ENCODE results near the gene MSRB2.
"Not testable (repeated sequence)": the region's sequence is repeated elsewhere in the genome, so short reads cannot be mapped to it uniquely, and the experiment has no call there.

The MSRB2 gene

DNA sequence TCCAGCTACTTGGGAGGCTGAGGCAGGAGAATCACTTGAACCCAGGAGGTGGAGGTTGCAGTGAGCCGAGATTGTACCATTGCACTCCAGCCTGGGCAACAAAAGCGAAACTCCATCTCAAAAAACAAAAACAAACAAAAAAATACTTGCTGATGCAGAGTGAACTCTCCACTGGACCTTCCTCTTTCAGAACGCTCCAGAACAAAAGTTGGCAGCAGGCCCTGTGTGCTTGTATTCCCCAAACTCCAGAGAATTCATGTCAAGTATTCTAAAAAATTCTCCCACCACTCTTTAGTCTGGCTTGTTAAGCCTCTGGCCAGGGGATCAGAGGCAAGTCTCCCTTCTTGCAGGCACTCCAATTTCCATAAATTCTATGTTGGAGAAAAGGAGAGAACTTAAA lies 22.8 kb upstream of the MSRB2 start:
- not testable (repeated sequence) for H3K9me3 ChIP-seq (ENCODE audit: control insufficient read depth, low read length); DNase-seq (ENCODE audit: low read depth); H3K9ac ChIP-seq (ENCODE audit: low read length); H3K4me3 ChIP-seq (ENCODE audit: low read length); H3K36me3 ChIP-seq (ENCODE audit: control insufficient read depth, insufficient read depth, low read length, severe bottlenecking); H3K4me1 ChIP-seq (ENCODE audit: control insufficient read depth, insufficient read depth, low read length)
- peaks cover 11% of the 10 kb centered on the region for H3K27me3 ChIP-seq (replicated peaks; ENCODE audit: control insufficient read depth, insufficient read depth, low read length)

DNA sequence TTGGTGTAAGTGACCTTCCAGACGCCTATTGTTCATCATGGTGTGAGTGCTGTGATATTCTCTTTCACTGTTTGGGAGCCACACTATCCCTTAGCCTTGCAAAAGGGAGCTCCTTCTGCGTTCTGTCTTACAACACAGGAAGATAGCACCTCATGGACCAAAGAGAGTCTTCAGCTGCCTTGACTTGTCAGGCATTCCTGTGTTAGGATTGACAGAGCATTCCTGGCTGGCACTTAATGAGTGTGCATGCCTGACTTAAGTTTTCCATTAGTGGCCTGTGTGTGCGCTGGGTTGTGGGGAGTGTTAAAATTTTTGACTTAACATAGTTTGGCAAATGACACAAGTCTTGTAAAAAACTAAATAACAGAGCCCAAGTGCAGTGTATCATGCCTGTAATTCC lies 21.9 kb upstream of the MSRB2 start:
- H3K4me1 ChIP-seq (ENCODE audit: control insufficient read depth, insufficient read depth, low read length): no peaks in the 10 kb centered on the region
- H3K9ac ChIP-seq (ENCODE audit: low read length): no peak overlapping the region
- H3K36me3 ChIP-seq (ENCODE audit: control insufficient read depth, insufficient read depth, low read length, severe bottlenecking): no peaks in the 10 kb centered on the region
- no peaks in the 10 kb centered on the region for H3K9me3 ChIP-seq (ENCODE audit: control insufficient read depth, low read length)
- peaks cover 11% of the 10 kb centered on the region for H3K27me3 ChIP-seq (replicated peaks; ENCODE audit: control insufficient read depth, insufficient read depth, low read length)
- H3K4me3 ChIP-seq (ENCODE audit: low read length): no peak overlapping the region
- DNase-seq (ENCODE audit: low read depth): no peak

DNA sequence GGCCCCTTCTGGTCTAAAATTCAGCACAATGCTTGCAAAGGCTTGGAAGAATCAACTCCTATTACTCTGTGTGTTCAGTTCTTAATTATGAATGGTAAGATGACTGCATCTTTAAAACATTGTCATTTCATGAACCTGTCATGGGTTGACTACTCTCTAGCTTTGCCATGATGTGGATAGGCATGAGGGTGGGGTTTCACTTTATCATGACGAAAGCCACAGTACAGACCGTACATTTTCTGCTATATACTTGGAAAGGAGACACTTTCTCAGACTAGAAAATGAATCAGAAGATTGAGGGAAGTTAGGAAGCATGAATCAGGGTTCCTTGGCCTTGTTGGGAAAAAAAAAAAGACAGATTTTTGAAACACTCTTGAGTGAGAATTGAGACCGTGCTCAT lies 19.7 kb upstream of the MSRB2 start:
- peaks cover 20% of the 10 kb centered on the region for H3K27me3 ChIP-seq (replicated peaks; ENCODE audit: control insufficient read depth, insufficient read depth, low read length)
- H3K9me3 ChIP-seq (ENCODE audit: control insufficient read depth, low read length): no peaks in the 10 kb centered on the region
- H3K4me1 ChIP-seq (ENCODE audit: control insufficient read depth, insufficient read depth, low read length): no peaks in the 10 kb centered on the region
- no peak overlapping the region for H3K4me3 ChIP-seq (ENCODE audit: low read length)
- no peak for DNase-seq (ENCODE audit: low read depth)
- H3K9ac ChIP-seq (ENCODE audit: low read length): no peak overlapping the region
- no peaks in the 10 kb centered on the region for H3K36me3 ChIP-seq (ENCODE audit: control insufficient read depth, insufficient read depth, low read length, severe bottlenecking)

DNA sequence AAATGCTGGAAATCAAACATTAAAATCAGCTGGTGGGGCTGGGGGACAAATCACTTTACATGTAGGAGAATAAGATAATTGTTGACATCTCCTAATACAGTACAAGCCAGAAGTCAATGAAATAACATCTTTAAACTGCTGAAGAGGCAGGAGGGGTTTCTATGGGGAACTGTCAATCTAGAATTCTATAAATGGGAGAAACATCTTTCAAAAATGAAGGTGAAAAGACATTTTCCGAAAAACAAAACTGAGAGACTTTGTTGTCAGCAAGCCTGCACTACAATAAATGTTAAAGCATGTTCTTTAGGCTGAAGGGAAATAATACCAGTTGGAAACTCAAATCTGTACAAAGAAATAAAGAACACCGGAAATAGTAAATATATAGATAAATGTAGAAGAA lies 17.3 kb upstream of the MSRB2 start:
- Histone ChIP-seq H3K36me3 (ENCODE audit: control insufficient read depth, insufficient read depth, low read length, severe bottlenecking) (no peaks in the 10 kb centered on the region), H3K9ac (ENCODE audit: low read length) (no peak overlapping the region), H3K4me1 (ENCODE audit: control insufficient read depth, insufficient read depth, low read length) (peaks cover 4% of the 10 kb centered on the region), H3K9me3 (ENCODE audit: control insufficient read depth, low read length) (no peaks in the 10 kb centered on the region), H3K27me3 (replicated peaks; ENCODE audit: control insufficient read depth, insufficient read depth, low read length) (peaks cover 29% of the 10 kb centered on the region), H3K4me3 (ENCODE audit: low read length) (no peak overlapping the region)
- DNase-seq (ENCODE audit: low read depth): no peak

DNA sequence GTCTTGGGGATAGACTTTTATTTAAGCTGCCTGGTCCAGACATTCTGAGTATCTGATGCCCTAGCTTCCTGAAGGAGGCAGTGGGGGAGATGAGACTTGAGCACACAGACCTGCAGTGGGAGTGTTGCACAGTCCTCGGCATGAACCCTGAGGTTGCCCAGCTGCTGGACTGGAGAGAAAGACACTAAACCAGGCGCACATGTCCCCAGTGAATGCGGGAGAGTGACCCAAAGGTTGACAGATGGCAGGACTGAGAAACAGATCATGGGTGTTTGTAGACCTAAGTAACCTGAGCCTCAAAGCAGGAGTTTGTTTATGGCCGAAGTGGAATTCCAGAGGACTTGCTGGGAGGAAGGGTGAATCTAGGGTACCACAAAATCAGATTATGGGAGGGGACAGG lies 15.7 kb upstream of the MSRB2 start:
- H3K4me3 ChIP-seq (ENCODE audit: low read length): no peak overlapping the region
- H3K4me1 ChIP-seq (ENCODE audit: control insufficient read depth, insufficient read depth, low read length): peaks cover 4% of the 10 kb centered on the region
- H3K9ac ChIP-seq (ENCODE audit: low read length): no peak overlapping the region
- peaks cover 26% of the 10 kb centered on the region for H3K27me3 ChIP-seq (replicated peaks; ENCODE audit: control insufficient read depth, insufficient read depth, low read length)
- DNase-seq (ENCODE audit: low read depth): no peak
- H3K36me3 ChIP-seq (ENCODE audit: control insufficient read depth, insufficient read depth, low read length, severe bottlenecking): no peaks in the 10 kb centered on the region
- no peaks in the 10 kb centered on the region for H3K9me3 ChIP-seq (ENCODE audit: control insufficient read depth, low read length)

DNA sequence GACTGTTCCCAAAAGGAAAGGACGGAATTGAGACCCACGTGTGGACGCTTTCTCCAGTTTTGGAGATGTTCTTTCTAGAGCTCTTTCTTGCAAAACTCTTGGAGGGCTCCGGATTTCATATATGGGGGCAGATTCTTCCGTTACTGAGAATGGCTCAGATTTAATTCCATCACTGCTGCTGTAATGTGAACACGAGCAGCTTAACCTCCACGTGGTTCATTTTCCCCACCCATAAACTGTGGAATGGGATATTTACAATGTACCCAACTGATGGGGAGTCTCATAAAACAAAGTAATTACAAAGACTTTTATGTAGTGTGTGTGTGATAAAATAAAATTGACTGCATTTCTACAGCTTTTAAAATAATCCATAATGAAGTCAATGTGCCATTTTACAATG lies 15.1 kb upstream of the MSRB2 start:
- Histone ChIP-seq H3K4me1 (ENCODE audit: control insufficient read depth, insufficient read depth, low read length) (peaks cover 4% of the 10 kb centered on the region), H3K27me3 (replicated peaks; ENCODE audit: control insufficient read depth, insufficient read depth, low read length) (peaks cover 26% of the 10 kb centered on the region), H3K9me3 (ENCODE audit: control insufficient read depth, low read length) (no peaks in the 10 kb centered on the region), H3K4me3 (ENCODE audit: low read length) (no peak overlapping the region), H3K36me3 (ENCODE audit: control insufficient read depth, insufficient read depth, low read length, severe bottlenecking) (no peaks in the 10 kb centered on the region), H3K9ac (ENCODE audit: low read length) (no peak overlapping the region)
- no peak for DNase-seq (ENCODE audit: low read depth)

DNA sequence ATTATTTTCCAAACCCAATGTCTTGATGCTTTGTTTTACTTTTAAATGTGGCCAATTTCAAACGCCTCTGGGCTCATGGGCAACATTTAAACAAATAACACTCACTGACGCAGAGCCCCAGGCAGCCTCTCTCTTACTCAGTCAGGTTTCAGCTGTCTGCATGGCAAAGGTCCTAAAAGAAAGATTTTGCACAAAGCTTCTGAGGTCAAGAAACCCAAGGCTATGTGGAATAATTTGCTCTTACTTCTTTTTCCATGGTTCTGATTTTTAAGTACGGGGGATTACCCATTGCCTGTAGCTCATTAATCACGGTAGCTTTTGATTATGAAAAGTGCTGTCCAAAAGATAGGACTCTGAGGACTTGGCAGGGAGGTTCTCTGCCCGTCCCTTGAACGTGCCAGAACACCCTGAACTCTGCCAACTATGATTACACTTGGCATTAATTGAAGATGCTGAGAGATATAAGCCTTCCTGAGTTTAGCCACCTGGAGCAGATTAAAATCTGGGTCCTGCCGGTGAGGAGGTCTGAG lies 14.1 kb upstream of the MSRB2 start:
- Histone ChIP-seq H3K4me3 (ENCODE audit: low read length) (no peak overlapping the region), H3K36me3 (ENCODE audit: control insufficient read depth, insufficient read depth, low read length, severe bottlenecking) (no peaks in the 10 kb centered on the region), H3K27me3 (replicated peaks; ENCODE audit: control insufficient read depth, insufficient read depth, low read length) (peaks cover 26% of the 10 kb centered on the region), H3K9ac (ENCODE audit: low read length) (no peak overlapping the region), H3K4me1 (ENCODE audit: control insufficient read depth, insufficient read depth, low read length) (peaks cover 4% of the 10 kb centered on the region), H3K9me3 (ENCODE audit: control insufficient read depth, low read length) (no peaks in the 10 kb centered on the region)
- peak; percentile 9 for DNase-seq (ENCODE audit: low read depth)

DNA sequence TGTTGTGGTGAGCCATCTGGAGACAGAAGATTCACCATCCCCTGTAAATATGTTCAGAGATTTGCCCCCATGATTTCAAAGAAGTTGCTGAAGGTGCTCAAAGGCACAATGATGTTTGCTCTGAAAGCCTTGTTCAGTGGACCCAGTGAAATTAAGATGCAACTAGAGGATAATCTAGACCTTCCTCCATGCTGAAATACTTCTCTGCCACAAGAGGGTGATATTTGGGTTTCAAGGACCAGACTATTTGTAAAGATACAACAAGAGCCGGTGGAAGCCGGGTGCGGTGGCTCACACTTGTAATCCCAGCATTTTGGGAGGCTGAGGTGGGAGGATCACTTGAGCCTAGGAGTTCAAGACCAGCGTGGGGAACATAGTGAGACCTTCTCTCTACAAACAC lies 13.5 kb upstream of the MSRB2 start:
- DNase-seq (ENCODE audit: low read depth): no peak
- Histone ChIP-seq H3K4me1 (ENCODE audit: control insufficient read depth, insufficient read depth, low read length) (peaks cover 4% of the 10 kb centered on the region), H3K9me3 (ENCODE audit: control insufficient read depth, low read length) (no peaks in the 10 kb centered on the region), H3K27me3 (replicated peaks; ENCODE audit: control insufficient read depth, insufficient read depth, low read length) (peaks cover 24% of the 10 kb centered on the region), H3K9ac (ENCODE audit: low read length) (no peak overlapping the region), H3K36me3 (ENCODE audit: control insufficient read depth, insufficient read depth, low read length, severe bottlenecking) (no peaks in the 10 kb centered on the region), H3K4me3 (ENCODE audit: low read length) (no peak overlapping the region)

DNA sequence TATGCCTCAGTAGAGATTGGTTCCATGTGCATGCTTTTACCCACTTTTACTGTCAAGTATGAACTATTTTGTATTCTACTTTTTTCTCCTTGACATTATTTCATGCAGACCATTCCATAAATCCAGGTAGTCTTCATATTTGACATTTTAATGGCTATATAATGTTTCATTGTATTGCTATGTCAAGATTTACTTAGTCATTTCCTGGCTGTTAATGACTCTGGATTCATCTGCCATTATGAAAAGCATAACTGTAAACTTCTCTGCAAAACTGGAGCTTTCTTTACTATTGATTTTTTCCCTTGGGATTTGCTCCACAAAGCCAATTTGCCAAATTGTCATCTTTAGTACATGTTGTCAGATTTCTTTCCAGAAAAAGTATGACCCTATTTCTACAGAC lies 6.8 kb upstream of the MSRB2 start:
- H3K27me3 ChIP-seq (replicated peaks; ENCODE audit: control insufficient read depth, insufficient read depth, low read length): no peaks in the 10 kb centered on the region
- H3K4me3 ChIP-seq (ENCODE audit: low read length): no peak overlapping the region
- H3K36me3 ChIP-seq (ENCODE audit: control insufficient read depth, insufficient read depth, low read length, severe bottlenecking): no peaks in the 10 kb centered on the region
- no peak overlapping the region for H3K9ac ChIP-seq (ENCODE audit: low read length)
- no peak for DNase-seq (ENCODE audit: low read depth)
- H3K9me3 ChIP-seq (ENCODE audit: control insufficient read depth, low read length): peaks cover 9% of the 10 kb centered on the region
- no peaks in the 10 kb centered on the region for H3K4me1 ChIP-seq (ENCODE audit: control insufficient read depth, insufficient read depth, low read length)

DNA sequence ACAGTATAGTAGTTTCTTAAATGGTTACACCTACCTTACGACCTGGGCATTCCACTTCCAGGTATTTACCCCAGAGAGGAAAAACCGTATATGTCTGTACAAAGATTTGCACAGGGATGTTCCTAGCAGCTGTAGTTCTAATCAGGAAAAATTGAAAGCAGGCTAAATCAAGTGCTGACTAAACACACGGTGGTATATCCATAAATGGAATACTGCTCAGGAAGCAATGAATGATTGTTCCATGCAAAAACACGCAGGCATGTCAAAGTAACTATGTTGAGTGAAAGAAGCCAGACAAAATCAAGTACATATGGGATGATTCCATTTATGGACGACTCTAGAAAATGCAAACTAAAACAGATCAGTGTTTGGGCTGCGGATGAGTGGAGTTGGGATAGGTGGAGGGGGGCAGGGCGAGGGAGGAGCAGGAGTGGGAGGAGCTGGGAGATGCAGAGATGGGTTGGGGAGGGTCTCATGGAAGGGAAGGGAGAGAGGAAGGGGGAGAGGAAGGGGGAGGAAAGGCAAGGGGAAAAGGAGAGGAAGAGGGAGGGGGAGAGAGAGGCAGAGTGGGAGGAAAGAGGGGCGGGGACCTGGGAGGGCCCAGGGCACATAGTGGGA lies 484 bp upstream of the MSRB2 start:
- H3K36me3 ChIP-seq (ENCODE audit: control insufficient read depth, insufficient read depth, low read length, severe bottlenecking): no peaks in the 10 kb centered on the region
- H3K4me3 ChIP-seq (ENCODE audit: low read length): peak overlapping the region; percentile 82

DNA sequence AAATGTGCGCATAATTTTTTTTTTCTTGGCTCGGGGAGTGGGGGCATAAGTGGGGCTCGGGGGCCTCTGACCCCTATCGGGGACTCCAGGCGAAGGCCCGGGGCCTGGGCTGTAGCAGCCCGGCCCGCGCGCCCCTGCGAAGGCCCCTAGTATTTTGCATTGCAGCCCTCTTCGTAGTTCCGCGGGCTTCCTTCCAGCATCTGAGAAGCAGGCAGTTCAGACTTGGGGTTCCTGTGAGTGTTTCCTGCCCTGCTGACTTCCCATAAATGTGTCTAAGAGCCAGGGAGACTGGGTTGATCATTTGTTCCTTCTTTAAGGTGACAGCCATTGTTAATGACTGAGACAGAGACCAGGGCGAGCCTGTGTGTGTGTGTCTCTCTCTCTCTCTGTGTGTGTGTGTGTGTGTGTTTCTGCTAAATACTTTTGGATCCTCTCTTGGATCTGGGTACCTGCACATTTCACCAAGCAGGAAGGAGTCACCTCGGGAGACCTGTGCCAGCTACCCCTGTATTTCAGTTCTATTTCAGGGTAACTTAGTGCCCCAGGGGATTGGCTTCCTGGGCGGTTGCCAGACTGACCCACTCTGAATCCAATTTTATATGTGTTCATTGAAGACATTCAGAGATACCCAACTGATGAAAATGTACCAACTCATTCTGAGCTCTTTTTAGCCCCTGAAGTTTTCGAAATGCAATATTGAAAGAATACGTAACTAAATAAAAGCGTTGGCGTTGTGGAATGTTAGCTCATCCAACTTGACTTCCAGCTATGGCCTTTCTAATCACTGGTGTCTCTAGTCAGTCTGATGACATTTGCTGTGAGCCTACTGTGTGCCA lies 805 bp downstream of the MSRB2 start:
- peak overlapping the region; percentile 86 for H3K9ac ChIP-seq (ENCODE audit: low read length)
- peaks cover 29% of the 10 kb centered on the region for H3K9me3 ChIP-seq (ENCODE audit: control insufficient read depth, low read length)
- H3K36me3 ChIP-seq (ENCODE audit: control insufficient read depth, insufficient read depth, low read length, severe bottlenecking): no peaks in the 10 kb centered on the region
- H3K4me1 ChIP-seq (ENCODE audit: control insufficient read depth, insufficient read depth, low read length): peaks cover 16% of the 10 kb centered on the region
- peak; percentile 80 for DNase-seq (ENCODE audit: low read depth)
- no peaks in the 10 kb centered on the region for H3K27me3 ChIP-seq (replicated peaks; ENCODE audit: control insufficient read depth, insufficient read depth, low read length)
- peak overlapping the region; percentile 86 for H3K4me3 ChIP-seq (ENCODE audit: low read length)

More for the DNA sequence above, 484 bp upstream of the MSRB2 start:
- no peaks in the 10 kb centered on the region for H3K27me3 ChIP-seq (replicated peaks; ENCODE audit: control insufficient read depth, insufficient read depth, low read length)
- DNase-seq (ENCODE audit: low read depth): no peak
- H3K9me3 ChIP-seq (ENCODE audit: control insufficient read depth, low read length): peaks cover 29% of the 10 kb centered on the region
- H3K9ac ChIP-seq (ENCODE audit: low read length): peak overlapping the region; percentile 51
- peaks cover 16% of the 10 kb centered on the region for H3K4me1 ChIP-seq (ENCODE audit: control insufficient read depth, insufficient read depth, low read length)

All from adipocyte (in vitro differentiated cells).